Measurements from ENCODE around the gene USP2. TPM values are rescaled to one million over a fixed set of nuclear protein-coding genes. Genes with fewer than 3 reads are reported as not detected.

Gene USP2
- total RNA-seq, 4 donors from 2014 or later, result 0.29 to 28.2 (median 2.1) TPM; not detected in 1

- Histone ChIP-seq H3K36me3 (no peaks in the 10 kb centered on the region), H3K27me3 (no peaks in the 10 kb centered on the region), H3K27ac (peak overlapping the region; percentile 82 to 94), H3K4me3 (no peak overlapping the region), H3K4me1 (peaks cover 9 to 22% of the 10 kb centered on the region in 2 donors), H3K9me3 (no peaks in the 10 kb centered on the region)
- TF ChIP-seq POLR2A (IDR thresholded peaks at IDR 0.05) (no peak), CTCF (IDR thresholded peaks at IDR 0.05) (no peak)
- peak; percentile 38 to 55 for DNase-seq
- intact Hi-C loops (cut with DNase I; ENCODE audit: low total_unique reads), result no loop called here
Measured at GRCh38 chr11:119367661-119368120, 13.8 kb downstream of the USP2 start.

GRCh38 chr11:119366690-119367620 lies 14.5 kb downstream of the USP2 start:
- TF ChIP-seq POLR2A (IDR thresholded peaks at IDR 0.05), result no peak
- TF ChIP-seq CTCF (IDR thresholded peaks at IDR 0.05), result no peak
- H3K27me3 ChIP-seq, result no peaks in the 10 kb centered on the region
- H3K4me1 ChIP-seq, result peaks cover 9 to 22% of the 10 kb centered on the region in 2 donors
- no peaks in the 10 kb centered on the region for H3K36me3 ChIP-seq
- peak overlapping the region; percentile 82 to 94 for H3K27ac ChIP-seq
- intact Hi-C loops (cut with DNase I; ENCODE audit: low total_unique reads), result no loop called here
- H3K4me3 ChIP-seq, result no peak overlapping the region
- peak; percentile 62 to 64 for DNase-seq
- H3K9me3 ChIP-seq, result no peaks in the 10 kb centered on the region

- H3K27ac ChIP-seq, result peak overlapping the region; percentile 87 to 94
- H3K4me3 ChIP-seq, result peak overlapping the region in 1 of 2 donors; percentile 46
- intact Hi-C loops (cut with DNase I; ENCODE audit: low total_unique reads), result no loop called here
- H3K27me3 ChIP-seq, result no peaks in the 10 kb centered on the region
- TF ChIP-seq CTCF (IDR thresholded peaks at IDR 0.05) (no peak), POLR2A (IDR thresholded peaks at IDR 0.05) (no peak)
- peaks cover 9 to 22% of the 10 kb centered on the region in 2 donors for H3K4me1 ChIP-seq
- H3K9me3 ChIP-seq, result no peaks in the 10 kb centered on the region
- DNase-seq, result peak; percentile 42 to 45
- H3K36me3 ChIP-seq, result no peaks in the 10 kb centered on the region
Measured at GRCh38 chr11:119365071-119365591, 16.4 kb downstream of the USP2 start.

GRCh38 chr11:119363851-119364590 lies 17.5 kb downstream of the USP2 start:
- Histone ChIP-seq H3K9me3 (no peaks in the 10 kb centered on the region), H3K27ac (peak overlapping the region; percentile 87 to 94), H3K4me3 (peak overlapping the region; percentile 24 to 46), H3K36me3 (no peaks in the 10 kb centered on the region), H3K27me3 (no peaks in the 10 kb centered on the region), H3K4me1 (peaks cover 5 to 22% of the 10 kb centered on the region in 2 donors)
- intact Hi-C loops (cut with DNase I; ENCODE audit: low total_unique reads), result no loop called here
- no peak for TF ChIP-seq CTCF (IDR thresholded peaks at IDR 0.05)
- peak; percentile 74 to 78 for TF ChIP-seq POLR2A (IDR thresholded peaks at IDR 0.05)
- peak; percentile 53 to 73 for DNase-seq
